ENCODE data around the gene DPYD. TPM values are rescaled to one million over a fixed set of nuclear protein-coding genes. Genes with fewer than 3 reads are reported as not detected.

The DPYD gene
- total RNA-seq, 1 experiment from 2014 or later, result 7.0 TPM

- H3K36me3 ChIP-seq (ENCODE audit: control insufficient read depth, insufficient read depth, low read length), result no peaks in the 10 kb centered on the region
- BruUV-seq (replicated peaks), result no TSS peak
- no peak for TF ChIP-seq CTCF (IDR thresholded peaks at IDR 0.05; ENCODE audit: insufficient read depth in 1 of 2, low read depth in 1 of 2, low read length in 1 of 2, severe bottlenecking in 1 of 2, unreplicated experiment in 1 of 2)
- no peak overlapping the region for H3K4me3 Mint-ChIP-seq (ENCODE audit: unreplicated experiment)
- H3K36me3 Mint-ChIP-seq (ENCODE audit: insufficient read depth, unreplicated experiment), result no peaks in the 10 kb centered on the region
- ChIA-PET POLR2A (no interaction called here), CTCF (no interaction called here)
- H3K9me3 ChIP-seq, result no peaks in the 10 kb centered on the region
- no peak overlapping the region for H3K4me3 ChIP-seq (ENCODE audit: low read depth, low read length)
- no peak for DNase-seq
- no peaks in the 10 kb centered on the region for H3K9me3 Mint-ChIP-seq (ENCODE audit: unreplicated experiment)
- intact Hi-C loops (cut with micrococcal nuclease; ENCODE audit: unreplicated experiment), result no loop called here
- H3K4me1 Mint-ChIP-seq (ENCODE audit: low read depth, unreplicated experiment), result no peaks in the 10 kb centered on the region
- no peaks in the 10 kb centered on the region for H3K27me3 ChIP-seq (replicated peaks; ENCODE audit: control insufficient read depth, insufficient read depth, low read length)
- no peaks in the 10 kb centered on the region for H3K27me3 Mint-ChIP-seq (ENCODE audit: insufficient read depth, unreplicated experiment)
- H3K4me1 ChIP-seq, result no peaks in the 10 kb centered on the region
- no peak overlapping the region for H3K27ac Mint-ChIP-seq (ENCODE audit: unreplicated experiment)
Measured at GRCh38 chr1:97298966-97299365, 621.9 kb downstream of the DPYD start.

GRCh38 chr1:97297611-97298010, 623.2 kb downstream of the DPYD start:
- ChIA-PET POLR2A (no interaction called here), CTCF (no interaction called here)
- Mint-ChIP-seq H3K27me3 (ENCODE audit: insufficient read depth, unreplicated experiment) (no peaks in the 10 kb centered on the region), H3K27ac (ENCODE audit: unreplicated experiment) (no peak overlapping the region), H3K9me3 (ENCODE audit: unreplicated experiment) (no peaks in the 10 kb centered on the region), H3K36me3 (ENCODE audit: insufficient read depth, unreplicated experiment) (no peaks in the 10 kb centered on the region), H3K4me3 (ENCODE audit: unreplicated experiment) (no peak overlapping the region), H3K4me1 (ENCODE audit: low read depth, unreplicated experiment) (no peaks in the 10 kb centered on the region)
- TF ChIP-seq CTCF (IDR thresholded peaks at IDR 0.05; ENCODE audit: insufficient read depth in 1 of 2, low read depth in 1 of 2, low read length in 1 of 2, severe bottlenecking in 1 of 2, unreplicated experiment in 1 of 2), result no peak
- no peaks in the 10 kb centered on the region for H3K27me3 ChIP-seq (replicated peaks; ENCODE audit: control insufficient read depth, insufficient read depth, low read length)
- no peaks in the 10 kb centered on the region for H3K4me1 ChIP-seq
- intact Hi-C loops (cut with micrococcal nuclease; ENCODE audit: unreplicated experiment), result no loop called here
- H3K36me3 ChIP-seq (ENCODE audit: control insufficient read depth, insufficient read depth, low read length), result no peaks in the 10 kb centered on the region
- BruUV-seq (replicated peaks), result no TSS peak
- no peak for DNase-seq
- no peak overlapping the region for H3K4me3 ChIP-seq (ENCODE audit: low read depth, low read length)
- no peaks in the 10 kb centered on the region for H3K9me3 ChIP-seq

- Histone ChIP-seq H3K27me3 (replicated peaks; ENCODE audit: control insufficient read depth, insufficient read depth, low read length) (no peaks in the 10 kb centered on the region), H3K4me3 (ENCODE audit: low read depth, low read length) (no peak overlapping the region), H3K9me3 (no peaks in the 10 kb centered on the region), H3K4me1 (no peaks in the 10 kb centered on the region), H3K36me3 (ENCODE audit: control insufficient read depth, insufficient read depth, low read length) (no peaks in the 10 kb centered on the region)
- no TSS peak for BruUV-seq (replicated peaks)
- peaks cover 12% of the 10 kb centered on the region for H3K36me3 Mint-ChIP-seq (ENCODE audit: insufficient read depth, unreplicated experiment)
- ChIA-PET CTCF (no interaction called here), POLR2A (no interaction called here)
- no peak overlapping the region for H3K27ac Mint-ChIP-seq (ENCODE audit: unreplicated experiment)
- no peak overlapping the region for H3K4me3 Mint-ChIP-seq (ENCODE audit: unreplicated experiment)
- no peaks in the 10 kb centered on the region for H3K4me1 Mint-ChIP-seq (ENCODE audit: low read depth, unreplicated experiment)
- peaks cover 9% of the 10 kb centered on the region for H3K9me3 Mint-ChIP-seq (ENCODE audit: unreplicated experiment)
- intact Hi-C loops (cut with micrococcal nuclease; ENCODE audit: unreplicated experiment), result no loop called here
- no peaks in the 10 kb centered on the region for H3K27me3 Mint-ChIP-seq (ENCODE audit: insufficient read depth, unreplicated experiment)
- DNase-seq, result no peak
- TF ChIP-seq CTCF (IDR thresholded peaks at IDR 0.05; ENCODE audit: insufficient read depth in 1 of 2, low read depth in 1 of 2, low read length in 1 of 2, severe bottlenecking in 1 of 2, unreplicated experiment in 1 of 2), result no peak
Measured at GRCh38 chr1:97281962-97282361, 638.9 kb downstream of the DPYD start.
